ENCODE results near the gene CD3D.
"Not testable (repeated sequence)": the region's sequence is repeated elsewhere in the genome, so short reads cannot be mapped to it uniquely, and the experiment has no call there.

- not testable (repeated sequence) for TF ChIP-seq CTCF, POLR2A (IDR thresholded peaks at IDR 0.05)
These were observed 33.4 kb downstream of the CD3D start for GRCh38 chr11:118308995-118309528.

Data from uterus (tissue), 2 donors.